Suppressor macrophage (primary cell): ENCODE data around the gene EHBP1.
A peak's percentile ranks its signal among the peaks of the same experiment; 100 is the strongest.

ENCODE experiments used
- DNase-seq, 4 experiments: peaks; one replicate each; pipeline ENCODE4 v3.0.0-alpha.2; 2020 to 2022

The EHBP1 gene

DNA sequence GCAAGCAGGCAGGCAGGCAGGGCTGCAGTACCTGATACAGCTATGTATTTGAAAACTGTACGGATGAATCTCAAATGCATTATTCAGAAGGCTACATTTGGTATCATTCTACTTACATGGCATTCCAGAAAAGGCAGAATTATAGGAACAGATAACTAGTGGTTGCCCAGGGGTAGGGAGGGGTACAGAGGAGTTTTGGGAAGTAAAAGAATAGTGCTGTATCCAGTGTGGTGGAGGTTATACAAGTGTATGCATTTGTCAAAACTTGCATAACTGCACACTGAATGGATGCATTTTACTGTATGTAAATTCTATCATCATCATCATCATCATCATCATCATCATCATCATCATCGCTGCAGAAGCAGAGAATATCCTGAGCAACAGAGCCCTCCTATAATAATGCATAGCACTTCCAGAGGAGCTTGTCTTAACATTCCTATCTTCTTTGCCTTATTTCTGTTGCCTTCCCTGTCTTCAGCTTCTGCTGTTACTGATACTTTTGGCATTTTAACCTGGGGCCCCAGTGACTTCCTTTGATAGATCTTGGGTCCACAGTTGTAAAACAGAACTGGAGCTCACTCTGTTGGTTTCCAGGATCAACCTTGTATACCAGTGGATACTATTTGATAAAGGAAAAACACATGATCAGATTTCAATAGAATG, 189.6 kb downstream of the EHBP1 start:
- DNase-seq = no peak

DNA sequence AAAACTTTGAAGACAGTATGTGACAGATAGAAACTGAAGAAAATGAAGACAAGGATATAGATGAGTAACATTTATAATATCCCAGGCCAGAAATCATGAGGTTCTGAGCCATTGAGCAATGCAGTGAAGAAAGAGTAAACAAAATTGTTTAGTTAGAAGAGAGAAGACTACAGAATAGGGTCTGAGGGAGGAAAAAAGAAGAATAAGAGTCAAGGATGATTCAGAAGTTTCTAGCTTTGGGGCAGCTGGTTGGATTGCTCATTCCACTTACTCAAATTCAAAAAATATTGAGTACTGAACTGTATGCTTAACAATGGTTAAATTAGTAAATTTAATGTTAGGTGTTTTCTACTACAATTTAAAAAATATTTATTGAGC, 190.1 kb downstream of the EHBP1 start:
- DNase-seq = peak in 1 of 4 experiments; percentile 10

DNA sequence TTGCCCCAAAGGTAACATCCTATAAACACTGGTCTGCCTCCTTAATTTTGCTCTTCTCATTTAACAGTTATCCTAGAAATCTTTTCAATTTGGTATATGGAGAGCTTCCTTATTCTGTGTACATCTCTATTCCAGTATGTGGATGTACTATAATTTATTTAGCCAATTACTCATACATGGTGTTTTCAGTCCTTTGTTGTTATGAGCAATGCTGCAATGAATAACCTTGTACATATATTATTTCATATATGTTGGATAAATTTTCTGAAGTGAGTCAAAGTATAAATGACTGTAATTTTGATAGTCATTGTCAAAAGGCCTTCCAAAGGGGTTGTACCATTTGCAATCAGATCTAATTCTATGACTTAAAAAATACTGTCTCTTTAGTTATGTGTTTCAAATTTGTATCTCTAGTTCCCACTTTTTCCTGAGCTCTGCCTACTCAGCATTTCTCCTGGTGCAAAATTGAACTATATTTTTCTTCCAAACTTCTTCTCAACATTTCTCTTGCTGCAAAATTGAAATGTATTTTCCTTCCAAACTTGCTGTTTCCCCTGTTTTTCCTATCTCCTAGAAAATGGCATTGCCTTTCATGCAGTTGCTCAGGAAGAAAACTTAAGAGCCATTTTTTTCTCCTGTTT, 191.8 kb downstream of the EHBP1 start:
- peak in 1 of 4 experiments; percentile 3 for DNase-seq

DNA sequence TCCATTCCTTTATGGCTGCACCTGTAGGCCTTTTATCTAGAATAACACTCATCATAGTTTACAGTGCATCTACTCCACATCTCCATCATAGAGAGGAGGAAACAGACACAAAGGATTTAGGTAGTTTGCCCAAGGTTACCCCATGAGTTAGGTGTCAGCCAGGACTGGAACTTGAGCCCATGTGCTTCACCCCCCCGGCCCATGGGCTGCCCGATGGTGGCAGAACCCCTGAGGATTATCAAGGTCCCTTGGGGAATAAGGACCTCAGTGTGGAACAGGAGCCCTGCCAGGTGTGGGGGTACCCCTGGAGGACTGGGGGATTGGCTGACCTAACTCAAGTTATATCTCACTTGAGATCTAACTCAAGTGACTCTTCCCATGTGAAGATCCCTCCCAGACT, 198.8 kb downstream of the EHBP1 start:
- no peak for DNase-seq

DNA sequence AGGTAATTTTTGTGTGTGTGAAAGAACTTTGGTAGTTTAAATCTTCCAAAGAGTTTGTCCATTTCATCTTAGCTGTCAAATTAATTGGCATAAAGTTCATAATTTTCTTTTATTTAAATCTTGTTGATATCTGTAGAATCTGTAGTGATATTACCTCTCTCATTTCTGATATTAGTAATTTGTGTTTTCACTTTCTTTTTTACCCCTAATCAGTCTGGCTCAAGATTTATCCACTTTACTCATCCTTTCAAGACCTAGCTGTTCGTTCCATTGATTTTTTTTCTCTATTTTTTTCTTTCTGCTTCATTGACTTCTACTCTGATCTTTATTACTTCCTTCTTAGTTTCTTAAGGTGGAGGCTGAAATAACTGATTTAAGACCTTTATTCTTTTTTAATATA, 202.6 kb downstream of the EHBP1 start:
- DNase-seq = no peak

DNA sequence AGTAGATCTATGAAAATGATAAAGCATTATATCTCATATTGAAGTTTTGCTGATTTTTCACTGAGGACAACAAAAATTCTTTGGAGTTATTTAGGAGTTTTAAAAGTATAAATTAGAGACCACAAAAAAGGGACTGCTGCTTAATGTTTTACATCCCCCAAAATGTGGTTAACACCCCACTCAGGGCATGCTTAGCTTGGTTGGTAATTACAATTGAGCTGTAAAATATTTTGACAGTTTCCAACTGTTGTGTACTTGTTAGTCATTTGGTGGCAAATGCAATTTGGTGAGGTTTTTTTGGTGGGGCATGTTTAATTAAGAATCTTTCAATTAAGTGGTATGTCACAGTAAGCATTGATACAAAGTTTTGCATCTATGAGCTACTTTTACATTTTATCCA, 207.8 kb downstream of the EHBP1 start:
- no peak for DNase-seq

DNA sequence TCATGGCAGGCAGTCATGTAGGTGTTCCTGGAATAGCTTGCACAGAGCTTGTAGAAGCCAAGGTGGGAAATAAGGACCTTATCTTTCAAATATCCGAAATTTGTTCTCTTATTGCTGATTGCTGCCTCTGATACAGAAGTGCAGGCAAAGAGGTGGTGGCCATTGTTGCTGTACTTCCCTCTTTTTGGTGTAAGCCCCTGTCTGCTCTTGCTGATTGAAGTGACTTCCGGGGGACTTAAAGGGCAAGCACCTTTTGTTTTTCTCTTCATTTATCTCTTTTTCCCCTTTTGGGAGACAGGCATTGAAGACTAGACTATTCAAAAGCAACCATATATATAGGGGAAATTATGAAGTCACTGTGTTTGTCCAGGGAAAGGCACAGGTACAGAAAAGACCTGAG, 213.5 kb downstream of the EHBP1 start:
- no peak for DNase-seq

DNA sequence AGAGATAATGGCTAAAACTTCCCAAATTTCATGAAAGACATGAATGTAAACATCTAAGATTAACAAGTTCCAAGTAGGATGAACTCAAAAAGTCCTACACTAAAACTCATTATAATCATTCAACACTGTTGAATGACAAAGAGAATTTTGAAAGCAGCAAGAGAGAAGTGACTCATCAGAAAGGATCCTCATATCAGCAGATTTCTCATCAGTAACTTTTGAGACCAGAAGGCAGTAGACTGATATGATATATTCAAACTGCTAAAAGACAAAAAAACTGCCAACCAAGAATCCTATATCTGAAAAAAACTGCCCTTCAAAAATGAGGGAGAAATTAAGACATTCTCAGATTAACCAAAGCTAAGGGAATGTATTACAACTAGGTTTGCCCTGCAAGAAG, 214.6 kb downstream of the EHBP1 start:
- DNase-seq = peak in 1 of 4 experiments; percentile 7

DNA sequence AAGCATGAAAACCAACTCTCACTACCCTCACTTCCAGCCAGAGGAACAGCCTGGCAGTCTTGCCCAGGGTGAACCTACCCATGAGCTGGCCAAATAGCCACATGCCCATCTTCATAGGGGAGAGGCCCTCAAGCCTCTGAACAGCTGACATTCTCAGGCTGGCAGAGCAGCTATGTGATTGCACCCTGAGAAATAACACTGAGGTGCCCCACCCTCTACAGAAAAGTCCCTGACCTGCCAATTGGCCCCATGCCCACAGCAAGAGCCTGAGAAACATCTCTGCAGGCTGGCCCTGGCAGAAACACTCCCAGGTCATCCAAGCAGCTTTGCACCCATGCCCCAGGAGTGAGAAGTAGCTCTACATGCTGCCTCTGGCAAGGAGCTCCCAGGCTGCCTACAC, 217.7 kb downstream of the EHBP1 start:
- no peak for DNase-seq

DNA sequence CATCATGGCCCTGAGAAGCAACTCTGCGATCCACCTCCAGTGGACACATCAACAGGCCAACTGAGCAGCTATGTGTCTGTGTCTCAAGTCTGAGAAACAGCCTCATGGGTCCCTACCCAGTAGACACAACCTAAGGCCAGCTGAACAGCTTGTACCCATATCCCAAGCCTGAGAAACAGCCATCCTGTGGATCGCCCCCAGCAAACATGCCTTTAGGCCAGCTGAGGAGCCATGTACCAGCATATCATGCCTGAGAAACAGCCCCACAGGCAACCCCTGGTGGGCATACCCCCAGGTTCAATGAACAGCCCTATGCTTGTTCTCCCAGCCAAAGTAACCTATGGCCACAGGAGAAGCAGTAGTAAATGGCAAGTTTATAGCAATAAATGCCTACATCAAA, 218.4 kb downstream of the EHBP1 start:
- DNase-seq = no peak

DNA sequence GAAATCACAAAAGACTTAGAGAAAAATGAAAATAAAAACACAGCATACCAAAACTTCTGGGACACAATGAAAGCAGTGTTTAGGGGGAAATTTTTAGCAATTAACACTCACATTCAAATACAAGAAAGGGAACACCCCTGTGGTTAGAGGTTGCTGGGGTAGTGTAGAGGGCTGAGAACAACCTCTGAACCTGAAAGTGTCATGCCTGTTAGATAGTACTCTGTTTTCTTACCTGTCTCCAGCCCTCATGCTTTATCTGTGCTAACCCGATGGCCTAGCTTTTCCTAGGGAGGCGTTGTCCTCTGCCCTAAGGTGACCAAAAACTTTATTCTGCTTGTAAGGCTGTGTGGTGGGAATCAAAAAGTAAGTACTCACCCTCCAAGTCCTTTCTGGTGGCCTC, 222.5 kb downstream of the EHBP1 start:
- no peak for DNase-seq

DNA sequence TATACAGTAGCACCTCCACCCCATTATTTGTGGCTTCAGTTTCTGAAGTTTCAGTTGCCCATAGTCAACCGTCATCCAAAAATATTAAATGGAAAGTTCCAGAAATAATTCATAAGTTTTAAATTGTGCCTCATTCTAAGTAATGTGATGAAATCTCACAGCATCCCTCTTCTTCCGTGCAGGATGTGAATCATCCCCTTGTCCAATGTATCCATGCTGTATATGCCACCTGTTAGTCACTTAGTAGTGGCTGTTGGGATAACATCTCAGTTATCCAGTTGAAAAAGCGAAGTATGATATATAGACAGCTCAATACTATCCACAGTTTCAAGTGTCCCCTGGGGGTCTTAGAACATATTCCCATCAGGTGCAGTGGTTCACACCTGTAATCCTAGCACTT, 226.0 kb downstream of the EHBP1 start:
- no peak for DNase-seq

DNA sequence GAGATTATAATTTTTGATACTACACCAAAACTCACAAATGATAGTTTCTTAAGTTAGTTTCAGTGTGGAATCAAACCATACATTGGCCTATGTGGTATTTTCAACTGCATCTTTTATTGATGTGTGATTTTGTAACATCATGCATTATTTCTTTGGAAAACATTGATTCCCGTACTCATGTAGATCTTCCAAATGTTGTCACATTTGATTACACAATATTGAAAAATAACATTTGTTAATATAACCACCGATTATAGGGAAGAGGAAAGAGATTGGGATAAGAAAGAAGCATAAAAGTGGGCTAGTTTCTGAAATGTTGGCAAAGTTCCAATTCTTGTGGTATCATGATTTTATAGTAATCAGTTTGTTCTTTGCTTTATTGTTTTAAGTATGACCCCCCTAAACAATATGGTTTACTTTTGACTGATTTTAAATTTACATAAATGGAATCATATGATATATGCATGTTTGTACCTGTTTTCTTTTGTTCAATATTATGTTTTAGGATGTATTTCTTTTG, 227.9 kb downstream of the EHBP1 start:
- no peak for DNase-seq

DNA sequence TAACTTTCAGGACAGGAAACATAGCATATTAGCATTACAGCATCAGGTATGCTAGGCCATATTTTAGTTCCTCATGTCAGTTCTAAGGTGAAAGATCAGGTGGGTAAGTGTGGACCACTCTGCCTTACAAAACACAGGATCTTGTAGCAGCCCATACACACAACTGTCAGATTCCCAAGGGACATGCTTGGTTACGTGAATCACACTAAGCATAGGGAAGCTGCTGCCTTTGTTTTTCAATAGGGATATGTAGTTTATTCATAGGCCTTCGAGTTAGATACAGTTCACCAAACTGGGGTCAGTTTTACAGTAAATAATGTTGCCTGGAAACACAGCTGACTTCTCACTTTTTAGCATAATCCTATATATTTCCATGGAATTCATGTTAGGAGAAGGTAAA, 229.0 kb downstream of the EHBP1 start:
- no peak for DNase-seq

DNA sequence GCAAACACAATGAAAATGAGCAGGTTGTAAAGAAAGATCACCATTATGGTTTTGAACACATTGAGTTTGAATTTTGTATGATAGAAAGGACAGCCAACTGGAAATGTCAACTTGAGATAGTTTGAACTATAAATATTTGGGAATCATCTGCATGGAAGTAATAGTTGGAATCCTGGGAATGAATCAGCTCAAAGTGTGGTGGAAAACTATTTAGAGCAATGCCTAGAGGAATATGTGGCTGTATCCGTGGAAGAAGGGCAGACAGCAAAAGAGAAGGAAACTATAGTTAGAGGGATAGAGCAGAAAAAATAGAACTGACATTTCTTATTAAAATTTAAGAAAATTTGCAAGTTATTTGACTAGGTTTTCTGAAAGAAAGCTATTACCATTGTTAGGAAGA, 232.6 kb downstream of the EHBP1 start:
- DNase-seq = no peak

DNA sequence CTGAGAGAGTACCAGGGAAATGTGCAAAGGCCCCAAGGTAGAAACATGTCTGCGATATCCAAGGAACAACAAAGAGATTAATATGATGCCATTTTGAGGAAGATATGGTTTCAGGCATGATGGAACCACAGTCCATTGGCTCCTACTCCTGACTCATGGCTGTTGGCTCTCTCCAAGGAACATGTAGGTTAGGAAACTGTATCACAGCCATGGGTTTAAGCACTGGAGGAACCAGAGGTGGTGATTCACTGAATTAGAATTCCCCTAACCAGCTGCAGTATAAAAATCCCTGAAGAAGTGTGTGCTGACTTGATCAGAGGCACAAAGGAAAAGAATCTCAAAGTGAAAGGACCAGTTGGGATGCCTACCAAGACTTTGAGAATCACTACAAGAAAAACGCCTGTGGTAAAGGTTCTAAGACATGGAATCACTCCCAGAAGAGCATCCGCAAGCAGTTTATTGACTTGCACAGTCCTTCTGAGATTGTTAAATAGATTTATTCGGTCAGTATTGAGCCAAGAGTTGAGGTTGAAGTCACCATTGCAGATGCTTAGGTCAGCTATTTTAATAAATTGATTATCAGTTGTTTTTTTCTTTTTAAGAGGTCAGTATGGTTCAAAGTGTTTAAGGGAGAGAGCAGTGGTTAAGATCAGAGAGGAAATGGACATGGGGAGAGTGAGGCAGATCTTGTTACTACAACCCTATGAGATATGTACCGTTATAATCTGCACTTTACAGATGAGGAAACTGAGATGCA, 234.4 kb downstream of the EHBP1 start:
- DNase-seq = no peak

DNA sequence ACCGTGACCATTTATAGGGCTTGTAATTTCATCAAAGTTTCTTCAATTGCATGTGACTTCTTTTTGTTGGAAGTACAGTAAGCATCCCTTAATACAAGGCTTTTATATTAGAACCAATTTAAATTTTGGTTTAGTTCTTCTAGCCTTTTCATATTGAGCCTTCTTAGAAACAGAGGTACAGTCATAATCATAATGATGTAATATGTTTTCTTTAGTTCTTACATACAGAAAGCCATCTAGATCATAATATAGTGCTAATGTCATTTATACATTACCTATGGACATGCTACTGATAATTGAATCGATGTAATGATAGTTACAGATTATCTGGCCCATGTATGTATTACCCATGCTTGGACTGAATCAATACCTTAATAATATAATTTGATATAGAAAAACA, 235.2 kb downstream of the EHBP1 start:
- no peak for DNase-seq

DNA sequence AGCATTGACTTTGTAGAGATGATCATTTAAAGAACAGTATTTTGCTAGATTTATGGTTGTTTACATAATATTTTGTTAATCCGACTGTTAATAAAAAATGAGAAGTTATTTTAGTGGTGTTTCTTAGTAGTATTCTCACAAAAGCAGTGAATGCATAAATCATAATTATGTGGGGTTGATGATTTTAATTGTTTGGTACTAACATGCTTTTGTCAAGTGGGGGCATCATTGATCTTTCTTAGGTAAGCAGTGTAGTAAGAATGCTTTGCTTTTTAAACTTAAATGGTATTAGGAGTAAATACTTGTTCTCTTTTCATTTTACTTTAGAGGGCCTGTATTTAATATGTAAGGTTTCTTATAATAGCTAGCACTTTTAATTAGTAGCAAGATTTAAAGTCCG, 235.9 kb downstream of the EHBP1 start:
- peak in 1 of 4 experiments; percentile 1 for DNase-seq

DNA sequence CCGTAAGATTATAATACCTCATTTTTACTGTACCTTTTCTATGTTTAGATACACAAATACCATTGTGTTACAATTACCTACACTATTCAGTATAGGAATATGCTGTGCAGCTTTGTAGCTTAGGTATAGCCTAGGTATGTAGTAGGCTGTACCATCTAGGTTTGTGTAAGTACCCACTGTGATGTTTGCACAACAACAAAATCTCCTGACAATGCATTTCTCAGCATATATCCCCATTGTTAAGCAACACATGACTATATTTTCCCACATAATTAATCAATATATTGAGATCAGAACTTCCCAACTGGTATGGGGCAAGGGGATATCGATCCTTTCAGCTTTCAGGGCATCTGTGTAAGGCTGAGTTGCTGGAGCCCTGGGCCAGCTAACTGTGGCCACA, 238.8 kb downstream of the EHBP1 start:
- DNase-seq = no peak

DNA sequence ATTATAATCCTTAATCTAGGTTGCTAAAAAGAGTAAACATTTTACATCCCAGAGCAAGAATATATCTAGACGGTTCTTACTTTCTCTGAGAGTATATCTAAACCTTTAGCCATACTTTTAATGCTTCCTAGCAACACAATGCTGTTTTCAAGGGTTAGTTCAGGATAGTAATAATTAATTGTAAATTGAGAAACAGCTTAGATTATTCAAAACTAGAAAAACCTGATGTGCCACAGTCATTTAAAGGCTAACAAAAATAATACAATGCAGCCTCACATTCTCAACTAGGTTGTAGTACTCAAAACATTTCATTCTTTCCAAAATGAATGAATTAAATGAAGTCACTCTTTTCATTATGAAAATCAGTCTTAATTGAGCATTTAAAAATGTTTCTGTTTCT, 241.9 kb downstream of the EHBP1 start:
- no peak for DNase-seq

DNA sequence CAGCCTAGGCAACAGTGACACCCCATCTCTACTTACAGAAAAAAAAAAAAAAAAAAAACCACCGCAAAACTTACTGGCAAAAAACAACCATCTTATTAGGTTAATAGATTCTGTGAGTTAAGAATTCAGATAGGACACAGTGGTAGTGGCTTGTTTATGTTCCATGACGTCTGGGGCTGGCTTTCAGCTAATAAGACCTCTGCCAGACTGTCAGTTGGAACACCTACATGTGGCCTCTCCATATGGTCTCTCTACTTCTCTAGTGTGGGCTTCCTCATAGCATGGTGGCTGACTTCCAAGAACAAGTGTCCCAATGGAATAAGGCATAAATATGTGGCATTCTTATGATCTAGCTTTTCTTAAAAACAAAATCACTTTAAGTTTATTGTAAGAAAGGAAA, 251.1 kb downstream of the EHBP1 start:
- DNase-seq = no peak

DNA sequence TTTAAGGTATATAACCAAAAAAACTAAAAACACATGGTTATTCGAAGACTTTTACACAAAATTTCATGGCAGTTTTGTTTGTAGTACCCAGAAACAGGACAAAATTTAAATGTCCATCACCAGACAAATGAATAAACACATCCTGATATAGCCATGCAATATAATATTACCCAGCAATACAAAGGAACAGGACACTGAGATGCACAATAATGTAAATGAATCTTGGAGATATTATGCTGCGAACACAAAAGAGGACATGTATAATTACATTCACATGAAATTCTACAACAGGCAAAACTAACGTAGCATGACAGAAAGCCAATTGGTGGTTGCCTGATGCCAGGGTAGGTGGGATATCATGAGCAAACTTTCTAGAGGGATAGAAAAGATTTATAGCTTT, 252.7 kb downstream of the EHBP1 start:
- DNase-seq = no peak

DNA sequence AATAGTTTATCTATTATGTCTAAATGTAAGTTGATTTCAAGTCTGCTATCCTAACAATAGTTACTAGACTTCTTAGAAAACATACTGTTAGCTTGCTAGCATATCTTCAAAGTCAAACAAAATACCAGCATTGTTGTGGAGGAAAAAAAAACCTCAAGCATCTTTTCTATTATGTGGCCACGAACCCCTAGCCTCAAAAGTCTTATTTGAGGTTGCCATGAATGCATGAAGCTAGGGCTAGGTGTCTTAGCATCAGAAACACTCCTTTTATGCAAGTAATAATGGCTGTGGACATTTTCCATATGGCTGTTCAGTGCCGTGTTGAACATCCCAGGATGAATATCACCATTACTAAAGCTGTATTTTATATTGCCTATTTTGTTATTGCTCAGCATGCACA, 258.5 kb downstream of the EHBP1 start:
- no peak for DNase-seq

DNA sequence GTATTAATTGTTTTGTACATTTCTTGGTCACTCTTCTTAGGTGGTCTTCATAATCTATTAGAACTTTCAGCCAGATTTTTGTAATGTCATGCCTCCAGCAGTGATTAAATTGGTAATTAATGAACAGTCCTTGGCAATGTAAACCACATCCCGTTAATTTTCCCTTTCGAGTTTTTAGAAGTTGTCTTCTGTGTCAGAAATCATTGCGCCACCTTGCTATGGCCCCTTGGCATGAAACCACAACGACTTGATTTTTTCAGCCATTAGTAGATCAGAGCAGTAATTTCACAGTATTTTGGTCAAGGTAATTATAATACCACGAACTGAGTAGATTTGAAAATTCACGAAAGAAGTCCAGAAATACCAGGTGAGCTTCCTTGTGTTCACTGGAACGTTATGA, 259.2 kb downstream of the EHBP1 start:
- DNase-seq = no peak
